ENCODE results near the gene DENND4A.
"Not testable (repeated sequence)": the region's sequence is repeated elsewhere in the genome, so short reads cannot be mapped to it uniquely, and the experiment has no call there.

GRCh38 chr15:65814271-65814670 lies 22.2 kb upstream of the DENND4A start:
- TF ChIP-seq POLR2A (IDR thresholded peaks at IDR 0.05) = not testable (repeated sequence)
- TF ChIP-seq, protein P1, sequence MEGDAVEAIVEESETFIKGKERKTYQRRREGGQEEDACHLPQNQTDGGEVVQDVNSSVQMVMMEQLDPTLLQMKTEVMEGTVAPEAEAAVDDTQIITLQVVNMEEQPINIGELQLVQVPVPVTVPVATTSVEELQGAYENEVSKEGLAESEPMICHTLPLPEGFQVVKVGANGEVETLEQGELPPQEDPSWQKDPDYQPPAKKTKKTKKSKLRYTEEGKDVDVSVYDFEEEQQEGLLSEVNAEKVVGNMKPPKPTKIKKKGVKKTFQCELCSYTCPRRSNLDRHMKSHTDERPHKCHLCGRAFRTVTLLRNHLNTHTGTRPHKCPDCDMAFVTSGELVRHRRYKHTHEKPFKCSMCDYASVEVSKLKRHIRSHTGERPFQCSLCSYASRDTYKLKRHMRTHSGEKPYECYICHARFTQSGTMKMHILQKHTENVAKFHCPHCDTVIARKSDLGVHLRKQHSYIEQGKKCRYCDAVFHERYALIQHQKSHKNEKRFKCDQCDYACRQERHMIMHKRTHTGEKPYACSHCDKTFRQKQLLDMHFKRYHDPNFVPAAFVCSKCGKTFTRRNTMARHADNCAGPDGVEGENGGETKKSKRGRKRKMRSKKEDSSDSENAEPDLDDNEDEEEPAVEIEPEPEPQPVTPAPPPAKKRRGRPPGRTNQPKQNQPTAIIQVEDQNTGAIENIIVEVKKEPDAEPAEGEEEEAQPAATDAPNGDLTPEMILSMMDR (IDR thresholded peaks at IDR 0.05) = not testable (repeated sequence)
